HL-60 (cell line): ENCODE results near the gene DHDH.

ENCODE experiments used
- GABPA ChIP-seq: IDR thresholded peaks from 2 replicates; pipeline ENCODE4 v1.6.1; 2012; ENCODE audit warnings: low read depth
- POLR2AphosphoS5 ChIP-seq: IDR thresholded peaks from 2 replicates; pipeline ENCODE4 v1.6.1; 2012; ENCODE audit warnings: low read depth
- TF ChIP-seq, protein P1 (sequence below): IDR thresholded peaks from one replicate; pipeline ENCODE4 v1.5.1; 2011; ENCODE audit warnings: low read length, control low read depth, inconsistent platforms; ENCODE audit not compliant: insufficient read depth
- TF ChIP-seq, protein P2 (sequence below): IDR thresholded peaks from 2 replicates; pipeline ENCODE4 v1.6.1; 2012; ENCODE audit warnings: low read depth; ENCODE audit not compliant: insufficient replicate concordance

DNA sequence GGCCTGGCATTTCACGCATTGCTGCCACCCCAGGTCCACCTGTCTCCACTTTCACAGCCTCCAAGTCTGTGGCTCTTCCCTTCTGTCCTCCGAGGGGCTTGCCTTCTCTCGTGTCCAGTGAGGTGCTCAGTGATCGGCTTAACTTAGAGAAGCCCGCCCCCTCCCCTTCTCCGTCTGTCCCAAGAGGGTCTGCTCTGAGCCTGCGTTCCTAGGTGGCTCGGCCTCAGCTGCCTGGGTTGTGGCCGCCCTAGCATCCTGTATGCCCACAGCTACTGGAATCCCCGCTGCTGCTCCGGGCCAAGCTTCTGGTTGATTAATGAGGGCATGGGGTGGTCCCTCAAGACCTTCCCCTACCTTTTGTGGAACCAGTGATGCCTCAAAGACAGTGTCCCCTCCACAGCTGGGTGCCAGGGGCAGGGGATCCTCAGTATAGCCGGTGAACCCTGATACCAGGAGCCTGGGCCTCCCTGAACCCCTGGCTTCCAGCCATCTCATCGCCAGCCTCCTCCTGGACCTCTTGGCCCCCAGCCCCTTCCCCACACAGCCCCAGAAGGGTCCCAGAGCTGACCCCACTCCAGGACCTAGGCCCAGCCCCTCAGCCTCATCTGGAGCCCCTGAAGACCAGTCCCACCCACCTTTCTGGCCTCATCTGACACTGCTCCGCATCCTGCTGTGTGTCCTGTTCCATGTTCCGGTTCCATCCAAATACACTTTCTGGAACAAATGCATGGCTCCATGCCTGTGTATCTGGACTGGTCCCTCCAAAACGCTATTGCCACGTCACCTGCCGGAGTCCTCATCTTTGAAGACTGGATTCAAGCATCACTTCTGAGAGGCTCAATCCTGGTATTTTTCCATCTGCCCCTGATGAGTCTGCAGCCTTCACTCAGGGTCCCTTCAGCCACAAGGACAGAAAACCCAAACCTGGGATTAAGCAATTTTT lies 10.7 kb upstream of the DHDH start:
- TF ChIP-seq POLR2AphosphoS5 (no peak), GABPA (no peak)
- TF ChIP-seq, protein P1, sequence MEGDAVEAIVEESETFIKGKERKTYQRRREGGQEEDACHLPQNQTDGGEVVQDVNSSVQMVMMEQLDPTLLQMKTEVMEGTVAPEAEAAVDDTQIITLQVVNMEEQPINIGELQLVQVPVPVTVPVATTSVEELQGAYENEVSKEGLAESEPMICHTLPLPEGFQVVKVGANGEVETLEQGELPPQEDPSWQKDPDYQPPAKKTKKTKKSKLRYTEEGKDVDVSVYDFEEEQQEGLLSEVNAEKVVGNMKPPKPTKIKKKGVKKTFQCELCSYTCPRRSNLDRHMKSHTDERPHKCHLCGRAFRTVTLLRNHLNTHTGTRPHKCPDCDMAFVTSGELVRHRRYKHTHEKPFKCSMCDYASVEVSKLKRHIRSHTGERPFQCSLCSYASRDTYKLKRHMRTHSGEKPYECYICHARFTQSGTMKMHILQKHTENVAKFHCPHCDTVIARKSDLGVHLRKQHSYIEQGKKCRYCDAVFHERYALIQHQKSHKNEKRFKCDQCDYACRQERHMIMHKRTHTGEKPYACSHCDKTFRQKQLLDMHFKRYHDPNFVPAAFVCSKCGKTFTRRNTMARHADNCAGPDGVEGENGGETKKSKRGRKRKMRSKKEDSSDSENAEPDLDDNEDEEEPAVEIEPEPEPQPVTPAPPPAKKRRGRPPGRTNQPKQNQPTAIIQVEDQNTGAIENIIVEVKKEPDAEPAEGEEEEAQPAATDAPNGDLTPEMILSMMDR: no peak
- TF ChIP-seq, protein P2, sequence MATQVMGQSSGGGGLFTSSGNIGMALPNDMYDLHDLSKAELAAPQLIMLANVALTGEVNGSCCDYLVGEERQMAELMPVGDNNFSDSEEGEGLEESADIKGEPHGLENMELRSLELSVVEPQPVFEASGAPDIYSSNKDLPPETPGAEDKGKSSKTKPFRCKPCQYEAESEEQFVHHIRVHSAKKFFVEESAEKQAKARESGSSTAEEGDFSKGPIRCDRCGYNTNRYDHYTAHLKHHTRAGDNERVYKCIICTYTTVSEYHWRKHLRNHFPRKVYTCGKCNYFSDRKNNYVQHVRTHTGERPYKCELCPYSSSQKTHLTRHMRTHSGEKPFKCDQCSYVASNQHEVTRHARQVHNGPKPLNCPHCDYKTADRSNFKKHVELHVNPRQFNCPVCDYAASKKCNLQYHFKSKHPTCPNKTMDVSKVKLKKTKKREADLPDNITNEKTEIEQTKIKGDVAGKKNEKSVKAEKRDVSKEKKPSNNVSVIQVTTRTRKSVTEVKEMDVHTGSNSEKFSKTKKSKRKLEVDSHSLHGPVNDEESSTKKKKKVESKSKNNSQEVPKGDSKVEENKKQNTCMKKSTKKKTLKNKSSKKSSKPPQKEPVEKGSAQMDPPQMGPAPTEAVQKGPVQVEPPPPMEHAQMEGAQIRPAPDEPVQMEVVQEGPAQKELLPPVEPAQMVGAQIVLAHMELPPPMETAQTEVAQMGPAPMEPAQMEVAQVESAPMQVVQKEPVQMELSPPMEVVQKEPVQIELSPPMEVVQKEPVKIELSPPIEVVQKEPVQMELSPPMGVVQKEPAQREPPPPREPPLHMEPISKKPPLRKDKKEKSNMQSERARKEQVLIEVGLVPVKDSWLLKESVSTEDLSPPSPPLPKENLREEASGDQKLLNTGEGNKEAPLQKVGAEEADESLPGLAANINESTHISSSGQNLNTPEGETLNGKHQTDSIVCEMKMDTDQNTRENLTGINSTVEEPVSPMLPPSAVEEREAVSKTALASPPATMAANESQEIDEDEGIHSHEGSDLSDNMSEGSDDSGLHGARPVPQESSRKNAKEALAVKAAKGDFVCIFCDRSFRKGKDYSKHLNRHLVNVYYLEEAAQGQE: no peak
